Measurements from ENCODE around the gene UGCG.

GRCh38 chr9:111965566-111966019 lies 69.0 kb downstream of the UGCG start:
- no peak for TF ChIP-seq POLR2A (IDR thresholded peaks at IDR 0.05; ENCODE audit: low read depth, low read length)
- no peak for TF ChIP-seq EZH2 (IDR thresholded peaks at IDR 0.05; ENCODE audit: borderline replicate concordance, control insufficient read depth, low read depth, low read length)
- no peak for TF ChIP-seq CTCF (IDR thresholded peaks at IDR 0.05 in 2 of 3, conservative IDR thresholded peaks at IDR 0.05 in 1 of 3; ENCODE audit: control insufficient read depth in 2 of 3, extremely low read depth in 1 of 3, insufficient read depth in 1 of 3, low read depth in 3 of 3, low read length in 3 of 3)
- no peak for TF ChIP-seq SP1 (IDR thresholded peaks at IDR 0.05; ENCODE audit: low read depth, low read length)
- peak; percentile 27; the same call in 1 of the 2 replicates for TF ChIP-seq USF2 (IDR thresholded peaks at IDR 0.05; ENCODE audit: borderline replicate concordance, low read depth, low read length)
- TF ChIP-seq E2F4 (IDR thresholded peaks at IDR 0.05; ENCODE audit: low read depth, low read length): no peak
- no peak for TF ChIP-seq NR2C2 (IDR thresholded peaks at IDR 0.05; ENCODE audit: borderline replicate concordance, control insufficient read depth, insufficient read length, low read depth)
- no peak for TF ChIP-seq POLR2AphosphoS5 (IDR thresholded peaks at IDR 0.05; ENCODE audit: low read length)
- TF ChIP-seq CBX5 (IDR thresholded peaks at IDR 0.05; ENCODE audit: low read depth): no peak

All from GM12878 (cell line).